Neural cell (in vitro differentiated cells): ENCODE data around the gene DEF6. TPM values are rescaled to one million over a fixed set of nuclear protein-coding genes. Genes with fewer than 3 reads are reported as not detected.

Experiments used
- H2AFZ ChIP-seq: fragments of 200-600, 300-800 bp; sonication (generic), shearing (Covaris generic); 2 replicates; pipeline ENCODE4 v1.6.0; 2014; ENCODE audit warnings: low read depth, mild to moderate bottlenecking, antibody characterized with exemption, low read length, moderate library complexity
- H3F3A ChIP-seq: fragments of 200-600 bp; shearing (Covaris generic); 2 replicates; pipeline ENCODE4 v1.6.1; 2016; ENCODE audit warnings: mild to moderate bottlenecking, moderate library complexity, mixed read lengths, antibody characterized with exemption, low read length; ENCODE audit not compliant: insufficient read depth, poor library complexity, severe bottlenecking
- H3K27ac ChIP-seq: fragments of 200-600, 300-800 bp; sonication (generic), shearing (Covaris generic); 2 replicates; pipeline ENCODE4 v1.5.1; 2014; ENCODE audit warnings: mild to moderate bottlenecking, low read length, moderate library complexity
- H3K27me3 ChIP-seq: fragments of 300-800, 200-600 bp; sonication (generic), shearing (Covaris generic); 2 replicates; pipeline ENCODE4 v1.6.0; 2014; ENCODE audit warnings: mild to moderate bottlenecking, low read depth, low read length, moderate library complexity; ENCODE audit not compliant: insufficient read depth
- H3K36me3 ChIP-seq: fragments of 300-800, 200-600 bp; sonication (generic), shearing (Covaris generic); 2 replicates; pipeline ENCODE4 v1.5.1; 2014; ENCODE audit warnings: mild to moderate bottlenecking, antibody characterized with exemption, low read length, moderate library complexity; ENCODE audit not compliant: insufficient read depth
- H3K4me2 ChIP-seq: fragments of 300-800, 200-600 bp; sonication (generic), shearing (Covaris generic); 2 replicates; pipeline ENCODE4 v1.6.0; 2014; ENCODE audit warnings: mild to moderate bottlenecking, low read length
- H3K4me3 ChIP-seq: fragments of 300-800, 200-600 bp; sonication (generic), shearing (Covaris generic); 2 replicates; pipeline ENCODE4 v1.5.1; 2014; ENCODE audit warnings: mild to moderate bottlenecking, low read length, moderate library complexity
- H3K79me2 ChIP-seq: fragments of 200-600 bp; shearing (Covaris generic); replicated peaks from 2 replicates; pipeline ENCODE4 v1.6.0; 2014; ENCODE audit warnings: mild to moderate bottlenecking, low read length, moderate library complexity; ENCODE audit not compliant: insufficient read depth
- H3K9ac ChIP-seq: fragments of 300-800, 200-600 bp; sonication (generic), shearing (Covaris generic); 2 replicates; pipeline ENCODE4 v1.6.1; 2016; ENCODE audit warnings: mild to moderate bottlenecking, low read length, mixed read lengths
- H3K9me2 ChIP-seq: fragments of 200-600 bp; shearing (Covaris generic); 2 replicates; pipeline ENCODE4 v1.6.1; 2016; ENCODE audit warnings: mild to moderate bottlenecking, low read length, mixed read lengths; ENCODE audit not compliant: insufficient read depth
- H3K9me3 ChIP-seq: fragments of 200-600, 300-800 bp; sonication (generic), shearing (Covaris generic); 2 replicates; pipeline ENCODE4 v1.6.1; 2016; ENCODE audit warnings: mild to moderate bottlenecking, mixed run types, low read length, moderate library complexity, mixed read lengths
- H4K20me1 ChIP-seq: fragments of 200-600 bp; shearing (Covaris generic); 2 replicates; pipeline ENCODE4 v1.6.1; 2016; ENCODE audit warnings: mild to moderate bottlenecking, mixed run types; ENCODE audit not compliant: insufficient read depth
- CTCF ChIP-seq: fragments of 450-650 bp; IDR thresholded peaks from 2 replicates; pipeline ENCODE4 v1.5.1; 2014; ENCODE audit warnings: antibody characterized with exemption, mild to moderate bottlenecking, moderate library complexity; ENCODE audit not compliant: poor library complexity, severe bottlenecking
- EP300 ChIP-seq: fragments of 450-650 bp; conservative IDR thresholded peaks from 2 replicates; pipeline ENCODE4 v1.6.1; 2014; ENCODE audit warnings: antibody characterized with exemption, mild to moderate bottlenecking, moderate library complexity; ENCODE audit not compliant: poor library complexity, severe bottlenecking
- EZH2 ChIP-seq: fragments of 200-600, 300-800 bp; shearing (Covaris generic), sonication (generic); IDR thresholded peaks from 2 replicates; pipeline ENCODE4 v1.6.1; 2014; ENCODE audit warnings: antibody characterized with exemption, low read length, borderline replicate concordance, mild to moderate bottlenecking; ENCODE audit not compliant: insufficient read depth, poor library complexity, severe bottlenecking
- MXI1 ChIP-seq: fragments of 450-650 bp; conservative IDR thresholded peaks from 2 replicates; pipeline ENCODE4 v1.6.1; 2014; ENCODE audit warnings: antibody characterized with exemption, mild to moderate bottlenecking; ENCODE audit not compliant: poor library complexity, severe bottlenecking
- POLR2AphosphoS5 ChIP-seq: IDR thresholded peaks from 2 replicates; pipeline ENCODE4 v1.6.1; 2012
- RAD21 ChIP-seq: fragments of 450-650 bp; conservative IDR thresholded peaks from 2 replicates; pipeline ENCODE4 v1.6.1; 2014; ENCODE audit warnings: antibody characterized with exemption, mild to moderate bottlenecking, moderate library complexity
- REST ChIP-seq: IDR thresholded peaks from 2 replicates; pipeline ENCODE4 v1.6.1; 2012; ENCODE audit warnings: borderline replicate concordance
- SMC3 ChIP-seq: fragments of 450-650 bp; conservative IDR thresholded peaks from 2 replicates; pipeline ENCODE4 v1.6.1; 2014; ENCODE audit warnings: antibody characterized with exemption, mild to moderate bottlenecking, moderate library complexity; ENCODE audit not compliant: poor library complexity
- TAF1 ChIP-seq: IDR thresholded peaks from 2 replicates; pipeline ENCODE4 v1.6.1; 2012; ENCODE audit warnings: low read depth
- polyA plus RNA-seq: library from polyadenylated mRNA; depleted of rRNA; stranded (reverse); fragments of >200 nt; gene quantifications from 2 replicates; pipeline ENCODE4 v1.2.3, GENCODE V29; 2014

The DEF6 gene
- polyA plus RNA-seq, 1 donor from 2014 or later = 1.3 TPM

- Histone ChIP-seq H3K36me3 (no peaks in the 10 kb centered on the region), H3K4me2 (no peak overlapping the region), H3K79me2 (no peaks in the 10 kb centered on the region), H3K27me3 (no peaks in the 10 kb centered on the region), H3K4me3 (no peak overlapping the region), H3K27ac (no peak overlapping the region), H3K9me2 (no peaks in the 10 kb centered on the region), H2AFZ (no peak overlapping the region), H4K20me1 (no peaks in the 10 kb centered on the region), H3F3A (no peaks in the 10 kb centered on the region), H3K9ac (no peak overlapping the region), H3K9me3 (no peaks in the 10 kb centered on the region)
- TF ChIP-seq RAD21 (no peak), SMC3 (no peak), MXI1 (no peak), EP300 (no peak), TAF1 (no peak), POLR2AphosphoS5 (no peak), REST (no peak), CTCF (no peak), EZH2 (no peak)
These were observed 14.6 kb downstream of the DEF6 start for GRCh38 chr6:35312076-35312800.

- Histone ChIP-seq H3K27me3 (no peaks in the 10 kb centered on the region), H3K4me3 (no peak overlapping the region), H3K9me3 (no peaks in the 10 kb centered on the region), H3K9ac (no peak overlapping the region), H3K4me2 (no peak overlapping the region), H2AFZ (no peak overlapping the region), H3K27ac (no peak overlapping the region), H4K20me1 (no peaks in the 10 kb centered on the region), H3K79me2 (no peaks in the 10 kb centered on the region), H3K9me2 (no peaks in the 10 kb centered on the region), H3K36me3 (no peaks in the 10 kb centered on the region), H3F3A (no peaks in the 10 kb centered on the region)
- no peak for TF ChIP-seq RAD21
- TF ChIP-seq REST = no peak
- TF ChIP-seq EZH2 = no peak
- no peak for TF ChIP-seq TAF1
- TF ChIP-seq CTCF = no peak
- no peak for TF ChIP-seq MXI1
- TF ChIP-seq POLR2AphosphoS5 = no peak
- no peak for TF ChIP-seq SMC3
- TF ChIP-seq EP300 = no peak
These were observed 15.2 kb downstream of the DEF6 start for GRCh38 chr6:35312807-35313206.
